Measurements from ENCODE around the gene SLC66A3.
A peak's percentile ranks its signal among the peaks of the same experiment; 100 is the strongest.

Gene SLC66A3

GRCh38 chr2:11208083-11208482 lies 52.8 kb downstream of the SLC66A3 start:
- TF ChIP-seq, protein P1, sequence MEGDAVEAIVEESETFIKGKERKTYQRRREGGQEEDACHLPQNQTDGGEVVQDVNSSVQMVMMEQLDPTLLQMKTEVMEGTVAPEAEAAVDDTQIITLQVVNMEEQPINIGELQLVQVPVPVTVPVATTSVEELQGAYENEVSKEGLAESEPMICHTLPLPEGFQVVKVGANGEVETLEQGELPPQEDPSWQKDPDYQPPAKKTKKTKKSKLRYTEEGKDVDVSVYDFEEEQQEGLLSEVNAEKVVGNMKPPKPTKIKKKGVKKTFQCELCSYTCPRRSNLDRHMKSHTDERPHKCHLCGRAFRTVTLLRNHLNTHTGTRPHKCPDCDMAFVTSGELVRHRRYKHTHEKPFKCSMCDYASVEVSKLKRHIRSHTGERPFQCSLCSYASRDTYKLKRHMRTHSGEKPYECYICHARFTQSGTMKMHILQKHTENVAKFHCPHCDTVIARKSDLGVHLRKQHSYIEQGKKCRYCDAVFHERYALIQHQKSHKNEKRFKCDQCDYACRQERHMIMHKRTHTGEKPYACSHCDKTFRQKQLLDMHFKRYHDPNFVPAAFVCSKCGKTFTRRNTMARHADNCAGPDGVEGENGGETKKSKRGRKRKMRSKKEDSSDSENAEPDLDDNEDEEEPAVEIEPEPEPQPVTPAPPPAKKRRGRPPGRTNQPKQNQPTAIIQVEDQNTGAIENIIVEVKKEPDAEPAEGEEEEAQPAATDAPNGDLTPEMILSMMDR (conservative IDR thresholded peaks at IDR 0.05; ENCODE audit: low read depth, low read length), result no peak
- no peak for DNase-seq (ENCODE audit: low read depth)
- no peak overlapping the region for H3K4me3 ChIP-seq (ENCODE audit: low read depth, low read length)

GRCh38 chr2:11212645-11213044 lies 57.4 kb downstream of the SLC66A3 start:
- H3K4me3 ChIP-seq (ENCODE audit: low read depth, low read length), result no peak overlapping the region
- DNase-seq (ENCODE audit: low read depth), result peak; percentile 58
- TF ChIP-seq, protein P1 (conservative IDR thresholded peaks at IDR 0.05; ENCODE audit: low read depth, low read length), result no peak

DNA sequence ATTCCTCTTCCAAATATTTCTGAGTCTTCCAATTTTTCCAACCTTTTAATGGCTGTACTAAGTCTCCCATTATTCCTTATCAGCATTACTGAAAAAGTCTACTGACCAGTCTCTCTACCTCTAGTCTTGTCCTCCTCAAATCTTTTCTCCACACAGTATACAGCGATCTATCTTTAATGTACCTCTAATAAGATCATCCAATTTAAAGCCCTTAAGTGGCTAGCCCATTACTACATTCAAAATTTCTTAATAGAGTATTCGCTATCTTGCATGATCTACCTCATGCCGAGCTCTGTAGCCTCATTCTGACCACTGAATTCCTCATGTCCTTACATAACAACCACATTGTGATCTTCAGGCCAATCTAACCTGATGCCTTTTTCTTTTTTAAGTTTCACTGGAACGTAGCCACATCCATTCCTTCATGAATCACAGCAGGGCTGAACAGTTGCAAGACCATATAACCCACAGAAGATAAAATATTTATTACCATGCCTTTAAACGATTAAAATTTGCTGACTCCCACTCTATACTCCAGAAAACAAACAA lies 57.9 kb downstream of the SLC66A3 start:
- TF ChIP-seq, protein P1 (conservative IDR thresholded peaks at IDR 0.05; ENCODE audit: low read depth, low read length), result no peak
- H3K4me3 ChIP-seq (ENCODE audit: low read depth, low read length), result no peak overlapping the region
- DNase-seq (ENCODE audit: low read depth), result peak; percentile 98

- TF ChIP-seq, protein P1 (conservative IDR thresholded peaks at IDR 0.05; ENCODE audit: low read depth, low read length), result no peak
- no peak overlapping the region for H3K4me3 ChIP-seq (ENCODE audit: low read depth, low read length)
- no peak for DNase-seq (ENCODE audit: low read depth)
Observed at GRCh38 chr2:11213975-11214374, 58.7 kb downstream of the SLC66A3 start.

- no peak for DNase-seq (ENCODE audit: low read depth)
- no peak overlapping the region for H3K4me3 ChIP-seq (ENCODE audit: low read depth, low read length)
- TF ChIP-seq, protein P1 (conservative IDR thresholded peaks at IDR 0.05; ENCODE audit: low read depth, low read length), result no peak
Observed at GRCh38 chr2:11214770-11215169, 59.5 kb downstream of the SLC66A3 start.

GRCh38 chr2:11215407-11215806 lies 60.1 kb downstream of the SLC66A3 start:
- no peak for DNase-seq (ENCODE audit: low read depth)
- TF ChIP-seq, protein P1 (conservative IDR thresholded peaks at IDR 0.05; ENCODE audit: low read depth, low read length), result no peak
- no peak overlapping the region for H3K4me3 ChIP-seq (ENCODE audit: low read depth, low read length)

- no peak overlapping the region for H3K4me3 ChIP-seq (ENCODE audit: low read depth, low read length)
- TF ChIP-seq, protein P1 (conservative IDR thresholded peaks at IDR 0.05; ENCODE audit: low read depth, low read length), result no peak
- no peak for DNase-seq (ENCODE audit: low read depth)
Observed at GRCh38 chr2:11220445-11220844, 65.2 kb downstream of the SLC66A3 start.
